ENCODE results near the gene TACC2.

GRCh38 chr10:121990015-121990677 is 1.2 kb downstream of the TACC2 start:
- TF ChIP-seq CTCF (IDR thresholded peaks at IDR 0.05; ENCODE audit: insufficient read depth, low read depth, low read length) (no peak), EZH2 (IDR thresholded peaks at IDR 0.05; ENCODE audit: insufficient read depth, low read length) (no peak)

Measured in astrocyte (in vitro differentiated cells and primary cell).